Ammon's horn (tissue), 1 donor: Measurements from ENCODE around the gene GALNT15.
A peak's percentile ranks its signal among the peaks of the same experiment; 100 is the strongest.

Experiments used
- DNase-seq: peaks from one replicate; pipeline ENCODE4 v3.0.0-alpha.2; 2016; ENCODE audit warnings: low spot score

Gene GALNT15

GRCh38 chr3:16187213-16187790 is 12.8 kb downstream of the GALNT15 start:
- no peak for DNase-seq

- no peak for DNase-seq
Measured at GRCh38 chr3:16188071-16188470, 13.6 kb downstream of the GALNT15 start.

- DNase-seq = no peak
Measured at GRCh38 chr3:16189201-16189600, 14.7 kb downstream of the GALNT15 start.

- DNase-seq = no peak
Measured at GRCh38 chr3:16190704-16191103, 16.2 kb downstream of the GALNT15 start.

- no peak for DNase-seq
Measured at GRCh38 chr3:16191591-16191990, 17.1 kb downstream of the GALNT15 start.

- no peak for DNase-seq
Measured at GRCh38 chr3:16192176-16192811, 17.8 kb downstream of the GALNT15 start.

- no peak for DNase-seq
Measured at GRCh38 chr3:16198427-16198826, 23.9 kb downstream of the GALNT15 start.

- DNase-seq = no peak
Measured at GRCh38 chr3:16199769-16200168, 25.3 kb downstream of the GALNT15 start.

GRCh38 chr3:16200411-16200810 is 25.9 kb downstream of the GALNT15 start:
- DNase-seq = no peak

- DNase-seq = no peak
Measured at GRCh38 chr3:16203031-16203430, 28.6 kb downstream of the GALNT15 start.

- DNase-seq = peak; percentile 84
Measured at GRCh38 chr3:16203671-16204629, 29.5 kb downstream of the GALNT15 start.

GRCh38 chr3:16204751-16205150 is 30.3 kb downstream of the GALNT15 start:
- no peak for DNase-seq

- DNase-seq = no peak
Measured at GRCh38 chr3:16205156-16205870, 30.8 kb downstream of the GALNT15 start.

GRCh38 chr3:16207031-16207430 is 32.6 kb downstream of the GALNT15 start:
- no peak for DNase-seq

GRCh38 chr3:16211176-16211904 is 36.9 kb downstream of the GALNT15 start:
- DNase-seq = no peak

GRCh38 chr3:16214366-16214765 is 39.9 kb downstream of the GALNT15 start:
- no peak for DNase-seq

- DNase-seq = no peak
Measured at GRCh38 chr3:16216373-16216935, 42.0 kb downstream of the GALNT15 start.

GRCh38 chr3:16219777-16220176 is 45.3 kb downstream of the GALNT15 start:
- no peak for DNase-seq

- no peak for DNase-seq
Measured at GRCh38 chr3:16221990-16222389, 47.5 kb downstream of the GALNT15 start.

GRCh38 chr3:16222547-16222946 is 48.1 kb downstream of the GALNT15 start:
- DNase-seq = no peak

GRCh38 chr3:16224325-16224724 is 49.8 kb downstream of the GALNT15 start:
- no peak for DNase-seq
